ENCODE data around the gene LEF1. TPM values are rescaled to one million over a fixed set of nuclear protein-coding genes. Genes with fewer than 3 reads are reported as not detected.
A peak's percentile ranks its signal among the peaks of the same experiment; 100 is the strongest.

The LEF1 gene
- total and polyA plus RNA-seq, 9 of the 15 experiments (the other 6 are each of a cell fraction or from before 2014, with no cell fraction given): 15.1 to 81.1 (median 29.7) TPM

GRCh38 chr4:108044951-108045686 lies 123.6 kb downstream of the LEF1 start (continued):
- no peak for TF ChIP-seq PTTG1 (tag; IDR thresholded peaks at IDR 0.05; ENCODE audit: low read depth)
- no peak for TF ChIP-seq ZBTB8A (IDR thresholded peaks at IDR 0.05; ENCODE audit: partially characterized antibody)
- no peak for TF ChIP-seq PTRF (tag; IDR thresholded peaks at IDR 0.05)
- no peak for TF ChIP-seq BRD9 (IDR thresholded peaks at IDR 0.05; ENCODE audit: low read depth, partially characterized antibody)
- no peak for TF ChIP-seq MLLT1 (IDR thresholded peaks at IDR 0.05)
- TF ChIP-seq CLOCK (CRISPR knock-in tag; IDR thresholded peaks at IDR 0.05; ENCODE audit: borderline replicate concordance): no peak
- peak; percentile 82 for TF ChIP-seq SMARCC2 (IDR thresholded peaks at IDR 0.05; ENCODE audit: low read depth)
- no peak for TF ChIP-seq E2F8 (IDR thresholded peaks at IDR 0.05; ENCODE audit: low read depth, partially characterized antibody)
- no peak for TF ChIP-seq HNRNPL (IDR thresholded peaks at IDR 0.05; ENCODE audit: low read depth, low read length)
- no peak for TF ChIP-seq BCL6 (CRISPR knock-in tag; IDR thresholded peaks at IDR 0.05)
- no peak for TF ChIP-seq SMARCA5 (IDR thresholded peaks at IDR 0.05)
- TF ChIP-seq DACH1 (IDR thresholded peaks at IDR 0.05; ENCODE audit: partially characterized antibody): peak; percentile 27
- no peak for TF ChIP-seq ZKSCAN1 (IDR thresholded peaks at IDR 0.05; ENCODE audit: low read depth, low read length)
- no peak for TF ChIP-seq ZNF551 (CRISPR knock-in tag; IDR thresholded peaks at IDR 0.05)
- no peak for TF ChIP-seq U2AF2 (optimal IDR thresholded peaks at IDR 0.05; ENCODE audit: low read depth, low read length)
- TF ChIP-seq GTF2B (IDR thresholded peaks at IDR 0.05; ENCODE audit: extremely low read depth, insufficient read length): no peak
- TF ChIP-seq GMEB1 (CRISPR knock-in tag; IDR thresholded peaks at IDR 0.05): no peak
- no peak for TF ChIP-seq SREBF1 (IDR thresholded peaks at IDR 0.05; ENCODE audit: borderline replicate concordance, low read depth, low read length)
- TF ChIP-seq MAFG (tag; conservative IDR thresholded peaks at IDR 0.05): no peak
- TF ChIP-seq ZNF143 (CRISPR knock-in tag; IDR thresholded peaks at IDR 0.05): no peak

Data from K562 (cell line).